ENCODE measurements around the gene FARS2. TPM values are rescaled to one million over a fixed set of nuclear protein-coding genes. Genes with fewer than 3 reads are reported as not detected.

The FARS2 gene
- total RNA-seq, 1 experiment from 2014 or later, result 17.8 TPM

DNA sequence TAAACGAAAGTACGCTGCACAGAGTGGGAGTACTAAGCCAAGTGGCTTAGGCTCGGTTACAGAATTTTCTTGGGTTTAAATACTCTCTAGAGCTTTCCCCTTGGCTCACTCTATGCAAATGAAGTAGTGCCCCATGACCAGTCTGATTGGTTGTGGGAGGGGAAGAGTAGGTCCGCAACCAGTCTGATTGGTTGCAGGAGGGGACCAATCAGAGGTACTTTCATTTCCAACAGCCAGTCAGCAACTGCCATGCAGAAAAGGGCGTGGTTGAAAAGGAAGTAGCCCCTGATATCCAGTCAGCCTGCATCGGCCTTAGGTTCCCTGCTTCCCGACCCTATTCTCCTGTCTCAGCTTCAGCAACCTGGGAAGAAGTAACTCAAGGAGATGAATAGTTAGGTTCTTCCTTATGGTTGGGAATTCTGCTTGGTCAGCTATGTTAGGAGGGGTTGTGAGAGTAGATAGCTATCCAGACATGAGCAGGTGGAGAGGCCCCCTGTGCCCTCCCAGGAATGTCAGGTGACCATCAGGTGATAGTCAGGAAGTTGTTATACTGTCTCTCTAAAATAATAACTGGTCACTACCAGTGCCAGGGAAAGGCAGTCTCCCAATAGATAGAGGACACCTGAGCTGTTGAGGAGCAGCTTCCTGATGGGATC lies 57.4 kb downstream of the FARS2 start:
- H3K4me3 ChIP-seq (ENCODE audit: low read depth, low read length, poor library complexity, severe bottlenecking), result no peak overlapping the region
- H3K27me3 ChIP-seq (replicated peaks; ENCODE audit: insufficient read depth, low read depth, low read length, poor library complexity), result no peaks in the 10 kb centered on the region
- H3K36me3 ChIP-seq (ENCODE audit: insufficient read depth, low read length, poor library complexity, severe bottlenecking), result no peaks in the 10 kb centered on the region
- H3K27ac ChIP-seq (ENCODE audit: low read depth, low read length, poor library complexity, severe bottlenecking), result no peak overlapping the region
- H3K4me1 ChIP-seq (ENCODE audit: insufficient read depth, low read length, poor library complexity, severe bottlenecking), result no peaks in the 10 kb centered on the region
- peaks cover 3% of the 10 kb centered on the region for H3K9me3 ChIP-seq (ENCODE audit: low read depth, low read length, poor library complexity, severe bottlenecking)
- CTCF ChIA-PET, result interaction anchor here (0.7 kb wide), 1 partner anchor 134 kb away, joined by 12 read pairs; no protein-coding TSS in a partner anchor
- POLR2A ChIA-PET (ENCODE audit: low non-redundant PET), result no interaction called here
- TF ChIP-seq EZH2 (IDR thresholded peaks at IDR 0.05; ENCODE audit: borderline replicate concordance, low read depth, low read length, poor library complexity, severe bottlenecking) (no peak), CTCF (conservative IDR thresholded peaks at IDR 0.05; ENCODE audit: low read depth, low read length) (no peak)
- no TSS peak for BruUV-seq (replicated peaks)
- DNase-seq (ENCODE audit: low spot score), result peak; percentile 25
- intact Hi-C loops (cut with micrococcal nuclease; ENCODE audit: unreplicated experiment), result no loop called here

GRCh38 chr6:5323979-5324378 lies 62.7 kb downstream of the FARS2 start:
- Histone ChIP-seq H3K9me3 (ENCODE audit: low read depth, low read length, poor library complexity, severe bottlenecking) (peaks cover 17% of the 10 kb centered on the region), H3K27me3 (replicated peaks; ENCODE audit: insufficient read depth, low read depth, low read length, poor library complexity) (no peaks in the 10 kb centered on the region), H3K27ac (ENCODE audit: low read depth, low read length, poor library complexity, severe bottlenecking) (no peak overlapping the region), H3K4me3 (ENCODE audit: low read depth, low read length, poor library complexity, severe bottlenecking) (no peak overlapping the region), H3K4me1 (ENCODE audit: insufficient read depth, low read length, poor library complexity, severe bottlenecking) (no peaks in the 10 kb centered on the region), H3K36me3 (ENCODE audit: insufficient read depth, low read length, poor library complexity, severe bottlenecking) (no peaks in the 10 kb centered on the region)
- no peak for DNase-seq (ENCODE audit: low spot score)
- no TSS peak for BruUV-seq (replicated peaks)
- intact Hi-C loops (cut with micrococcal nuclease; ENCODE audit: unreplicated experiment), result no loop called here
- TF ChIP-seq EZH2 (IDR thresholded peaks at IDR 0.05; ENCODE audit: borderline replicate concordance, low read depth, low read length, poor library complexity, severe bottlenecking) (no peak), CTCF (conservative IDR thresholded peaks at IDR 0.05; ENCODE audit: low read depth, low read length) (no peak)
- ChIA-PET POLR2A (ENCODE audit: low non-redundant PET) (no interaction called here), CTCF (no interaction called here)

- no peaks in the 10 kb centered on the region for H3K36me3 ChIP-seq (ENCODE audit: insufficient read depth, low read length, poor library complexity, severe bottlenecking)
- H3K9me3 ChIP-seq (ENCODE audit: low read depth, low read length, poor library complexity, severe bottlenecking), result peaks cover 17% of the 10 kb centered on the region
- ChIA-PET POLR2A (ENCODE audit: low non-redundant PET) (no interaction called here), CTCF (no interaction called here)
- no peaks in the 10 kb centered on the region for H3K4me1 ChIP-seq (ENCODE audit: insufficient read depth, low read length, poor library complexity, severe bottlenecking)
- no peak for DNase-seq (ENCODE audit: low spot score)
- no peaks in the 10 kb centered on the region for H3K27me3 ChIP-seq (replicated peaks; ENCODE audit: insufficient read depth, low read depth, low read length, poor library complexity)
- H3K4me3 ChIP-seq (ENCODE audit: low read depth, low read length, poor library complexity, severe bottlenecking), result no peak overlapping the region
- BruUV-seq (replicated peaks), result no TSS peak
- TF ChIP-seq EZH2 (IDR thresholded peaks at IDR 0.05; ENCODE audit: borderline replicate concordance, low read depth, low read length, poor library complexity, severe bottlenecking) (no peak), CTCF (conservative IDR thresholded peaks at IDR 0.05; ENCODE audit: low read depth, low read length) (no peak)
- no peak overlapping the region for H3K27ac ChIP-seq (ENCODE audit: low read depth, low read length, poor library complexity, severe bottlenecking)
- intact Hi-C loops (cut with micrococcal nuclease; ENCODE audit: unreplicated experiment), result no loop called here
Observed at GRCh38 chr6:5325173-5325572, 63.9 kb downstream of the FARS2 start.

Data from A673 (cell line).